Measurements from ENCODE around the gene TAS1R1. TPM values are rescaled to one million over a fixed set of nuclear protein-coding genes. Genes with fewer than 3 reads are reported as not detected.

TAS1R1 gene
- total RNA-seq, 2 experiments from 2014 or later = not detected

DNA sequence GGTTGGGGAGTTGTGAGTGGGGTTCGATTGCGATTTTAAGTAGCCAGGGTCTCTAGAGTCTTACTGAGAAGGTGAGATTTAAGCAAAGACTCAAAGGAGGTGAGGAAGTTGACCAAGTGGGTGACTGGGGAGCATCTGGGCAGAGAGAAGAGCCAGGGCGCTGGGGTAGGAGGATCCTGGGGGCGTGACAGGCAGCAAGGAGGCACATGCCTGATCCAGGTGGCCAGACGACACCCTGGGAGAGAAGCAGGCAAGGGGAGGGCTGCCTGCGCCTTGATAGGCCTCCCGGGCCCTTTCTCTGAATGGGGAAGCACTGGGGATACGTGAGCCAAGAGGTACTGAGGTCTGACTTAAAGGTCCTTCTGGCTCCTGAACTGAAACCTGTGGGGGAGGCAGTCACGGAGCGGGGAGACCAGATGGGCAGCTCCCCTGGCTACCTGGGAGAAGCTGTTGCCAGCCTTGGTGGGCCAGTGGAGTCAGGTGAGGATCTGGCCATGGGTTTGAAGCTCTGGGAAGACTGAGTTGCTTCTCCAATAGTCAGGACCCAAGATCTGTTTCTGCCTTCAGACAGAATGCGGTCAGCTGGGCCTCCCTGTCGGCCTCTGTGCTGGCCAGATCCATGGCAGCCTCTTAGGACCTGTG is 30.1 kb downstream of the TAS1R1 start:
- no peak overlapping the region for H3K27ac Mint-ChIP-seq
- POLR2A ChIA-PET = no interaction called here
- ATAC-seq = no peak

GRCh38 chr1:6585841-6586240 is 30.7 kb downstream of the TAS1R1 start:
- H3K27ac Mint-ChIP-seq = no peak overlapping the region
- peaks cover 34% of the 10 kb centered on the region for H3K4me1 Mint-ChIP-seq (ENCODE audit: low read depth)
- H3K36me3 Mint-ChIP-seq (ENCODE audit: low read depth) = peaks cover 33% of the 10 kb centered on the region
- no peak for DNase-seq
- POLR2A ChIA-PET = no interaction called here
- H3K9me3 Mint-ChIP-seq (ENCODE audit: insufficient read depth) = no peaks in the 10 kb centered on the region
- no peak overlapping the region for H3K4me3 Mint-ChIP-seq
- CTCF ChIA-PET = no interaction called here
- no peak for ATAC-seq
- H3K27me3 Mint-ChIP-seq (ENCODE audit: low read depth) = no peaks in the 10 kb centered on the region

More for the DNA sequence above, 30.1 kb downstream of the TAS1R1 start:
- H3K9me3 Mint-ChIP-seq (ENCODE audit: insufficient read depth) = no peaks in the 10 kb centered on the region
- no peak for DNase-seq
- H3K4me3 Mint-ChIP-seq = no peak overlapping the region
- H3K4me1 Mint-ChIP-seq (ENCODE audit: low read depth) = peaks cover 35% of the 10 kb centered on the region
- no peaks in the 10 kb centered on the region for H3K27me3 Mint-ChIP-seq (ENCODE audit: low read depth)
- CTCF ChIA-PET = no interaction called here
- peaks cover 28% of the 10 kb centered on the region for H3K36me3 Mint-ChIP-seq (ENCODE audit: low read depth)

DNA sequence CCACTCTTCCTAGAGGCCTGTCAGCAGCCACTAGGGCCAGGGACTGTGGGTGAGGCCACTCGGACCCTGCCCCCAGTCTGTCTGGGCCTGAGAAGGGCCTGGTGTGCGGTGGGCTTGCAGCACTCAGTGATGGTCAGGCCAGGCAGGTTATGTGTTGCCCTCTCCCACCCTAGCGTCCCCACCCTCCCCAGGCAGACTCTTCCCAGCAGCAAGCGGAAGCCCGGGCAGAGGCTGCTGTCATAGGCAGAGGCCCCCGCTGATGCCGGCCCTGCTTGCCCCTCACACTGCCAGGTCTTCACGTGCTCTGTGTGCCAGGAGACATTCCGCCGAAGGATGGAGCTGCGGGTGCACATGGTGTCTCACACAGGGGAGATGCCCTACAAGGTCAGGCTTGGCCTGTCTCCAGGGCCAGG is 31.3 kb downstream of the TAS1R1 start:
- H3K27ac Mint-ChIP-seq = no peak overlapping the region
- H3K9me3 Mint-ChIP-seq (ENCODE audit: insufficient read depth) = no peaks in the 10 kb centered on the region
- peaks cover 33% of the 10 kb centered on the region for H3K36me3 Mint-ChIP-seq (ENCODE audit: low read depth)
- ChIA-PET POLR2A (no interaction called here), CTCF (no interaction called here)
- DNase-seq = no peak
- ATAC-seq = no peak
- H3K27me3 Mint-ChIP-seq (ENCODE audit: low read depth) = no peaks in the 10 kb centered on the region
- H3K4me3 Mint-ChIP-seq = no peak overlapping the region
- peaks cover 34% of the 10 kb centered on the region for H3K4me1 Mint-ChIP-seq (ENCODE audit: low read depth)

GRCh38 chr1:6587261-6588005 is 32.3 kb downstream of the TAS1R1 start:
- ATAC-seq (no peak), DNase-seq (no peak)
- H3K4me1 Mint-ChIP-seq (ENCODE audit: low read depth) = peaks cover 34% of the 10 kb centered on the region
- no peaks in the 10 kb centered on the region for H3K9me3 Mint-ChIP-seq (ENCODE audit: insufficient read depth)
- H3K27me3 Mint-ChIP-seq (ENCODE audit: low read depth) = no peaks in the 10 kb centered on the region
- H3K27ac Mint-ChIP-seq = peak overlapping the region; percentile 57
- POLR2A ChIA-PET = interaction anchor here (0.9 kb wide), 1 partner anchor 12 kb away, joined by 3 read pairs; no protein-coding TSS in a partner anchor
- peaks cover 29% of the 10 kb centered on the region for H3K36me3 Mint-ChIP-seq (ENCODE audit: low read depth)
- H3K4me3 Mint-ChIP-seq = no peak overlapping the region
- CTCF ChIA-PET = no interaction called here

- DNase-seq (no peak), ATAC-seq (no peak)
- Mint-ChIP-seq H3K4me3 (no peak overlapping the region), H3K27ac (peak overlapping the region; percentile 55), H3K27me3 (ENCODE audit: low read depth) (no peaks in the 10 kb centered on the region), H3K9me3 (ENCODE audit: insufficient read depth) (no peaks in the 10 kb centered on the region), H3K36me3 (ENCODE audit: low read depth) (peaks cover 32% of the 10 kb centered on the region), H3K4me1 (ENCODE audit: low read depth) (peaks cover 39% of the 10 kb centered on the region)
- ChIA-PET POLR2A (no interaction called here), CTCF (interaction anchor here (1.2 kb wide), 1 partner anchor 10 kb away, joined by 3 read pairs; no protein-coding TSS in a partner anchor)
Observed at GRCh38 chr1:6588128-6588892, 33.2 kb downstream of the TAS1R1 start.

- Mint-ChIP-seq H3K4me3 (no peak overlapping the region), H3K27ac (no peak overlapping the region), H3K9me3 (ENCODE audit: insufficient read depth) (no peaks in the 10 kb centered on the region), H3K4me1 (ENCODE audit: low read depth) (peaks cover 42% of the 10 kb centered on the region), H3K27me3 (ENCODE audit: low read depth) (no peaks in the 10 kb centered on the region), H3K36me3 (ENCODE audit: low read depth) (peaks cover 37% of the 10 kb centered on the region)
- ChIA-PET POLR2A (interaction anchor here (0.6 to 1.1 kb wide), 4 partner anchors 8 to 17 kb away, joined by 3 to 6 read pairs (median 3); no protein-coding TSS in a partner anchor), CTCF (interaction anchor here (1.2 to 1.8 kb wide), 3 partner anchors 9 to 34 kb away, joined by 3 to 6 read pairs (median 3); partner anchors contain the start of genes TAS1R1 and ZBTB48)
- ATAC-seq = no peak
- no peak for DNase-seq
Observed at GRCh38 chr1:6588893-6589520, 33.9 kb downstream of the TAS1R1 start.

- H3K27ac Mint-ChIP-seq = no peak overlapping the region
Observed at GRCh38 chr1:6590046-6590445, 34.9 kb downstream of the TAS1R1 start.

DNA sequence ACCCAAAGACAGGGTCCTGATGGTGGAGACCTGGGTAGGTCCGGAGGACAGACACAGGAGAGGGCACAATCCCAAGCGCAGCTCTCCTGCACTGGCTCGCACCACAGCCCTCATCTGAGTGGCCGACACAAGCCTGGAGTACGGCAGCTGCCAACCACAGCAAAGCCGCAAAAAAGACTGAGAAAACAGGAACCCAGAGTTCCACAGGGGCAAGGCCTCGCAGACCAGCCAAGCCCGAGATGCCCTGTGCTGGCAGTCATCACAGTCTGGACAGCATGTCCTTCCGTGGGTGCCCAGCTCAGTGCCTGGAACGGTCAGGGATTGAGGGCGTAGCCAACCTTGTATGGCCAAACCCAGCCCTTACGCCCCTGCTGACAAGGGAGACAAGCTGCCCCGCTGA is 36.1 kb downstream of the TAS1R1 start:
- peak; percentile 39 for ATAC-seq
- H3K4me1 Mint-ChIP-seq (ENCODE audit: low read depth) = peaks cover 45% of the 10 kb centered on the region
- ChIA-PET CTCF (interaction anchor here (1.3 to 1.4 kb wide), 2 partner anchors 9 to 11 kb away, joined by 3 to 4 read pairs; partner anchors contain the start of gene KLHL21), POLR2A (no interaction called here)
- no peaks in the 10 kb centered on the region for H3K9me3 Mint-ChIP-seq (ENCODE audit: insufficient read depth)
- no peak overlapping the region for H3K4me3 Mint-ChIP-seq
- no peaks in the 10 kb centered on the region for H3K27me3 Mint-ChIP-seq (ENCODE audit: low read depth)
- peak; percentile 36 for DNase-seq
- H3K27ac Mint-ChIP-seq = peak overlapping the region; percentile 79
- H3K36me3 Mint-ChIP-seq (ENCODE audit: low read depth) = peaks cover 57% of the 10 kb centered on the region

More at GRCh38 chr1:6590046-6590445, 34.9 kb downstream of the TAS1R1 start:
- Mint-ChIP-seq H3K9me3 (ENCODE audit: insufficient read depth) (no peaks in the 10 kb centered on the region), H3K4me1 (ENCODE audit: low read depth) (peaks cover 40% of the 10 kb centered on the region), H3K36me3 (ENCODE audit: low read depth) (peaks cover 45% of the 10 kb centered on the region), H3K27me3 (ENCODE audit: low read depth) (no peaks in the 10 kb centered on the region), H3K4me3 (no peak overlapping the region)
- ATAC-seq (no peak), DNase-seq (no peak)
- CTCF ChIA-PET = interaction anchor here (1.2 to 1.8 kb wide), 2 partner anchors 10 to 35 kb away, joined by 3 to 6 read pairs; partner anchors contain the start of genes TAS1R1 and ZBTB48
- POLR2A ChIA-PET = interaction anchor here (1.1 kb wide), 1 partner anchor 13 kb away, joined by 3 read pairs; no protein-coding TSS in a partner anchor

DNA sequence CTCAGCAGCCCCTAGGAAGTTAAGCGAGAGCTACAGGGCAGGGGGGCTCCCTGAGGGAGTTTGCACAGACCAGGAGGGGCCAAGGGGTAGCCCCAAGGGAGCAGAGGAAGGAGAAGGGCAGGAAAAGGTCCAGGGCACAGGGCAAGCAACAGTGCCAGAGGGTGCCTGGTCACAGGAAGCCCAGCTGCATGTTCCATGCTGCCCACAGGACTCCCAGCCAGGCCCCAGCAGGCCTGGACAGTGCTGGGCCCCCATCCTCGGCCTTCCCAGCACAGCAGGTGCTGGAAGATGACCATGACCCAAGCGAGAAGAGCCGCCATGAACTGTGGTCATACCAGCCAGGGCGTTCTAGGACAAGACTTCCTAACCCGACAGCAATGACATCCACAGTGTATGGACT is 36.5 kb downstream of the TAS1R1 start:
- H3K27ac Mint-ChIP-seq = peak overlapping the region; percentile 79
- H3K36me3 Mint-ChIP-seq (ENCODE audit: low read depth) = peaks cover 61% of the 10 kb centered on the region
- peaks cover 46% of the 10 kb centered on the region for H3K4me1 Mint-ChIP-seq (ENCODE audit: low read depth)
- no peaks in the 10 kb centered on the region for H3K27me3 Mint-ChIP-seq (ENCODE audit: low read depth)
- CTCF ChIA-PET = interaction anchor here (1.3 to 1.4 kb wide), 2 partner anchors 8 to 11 kb away, joined by 3 to 4 read pairs; partner anchors contain the start of gene KLHL21
- no peaks in the 10 kb centered on the region for H3K9me3 Mint-ChIP-seq (ENCODE audit: insufficient read depth)
- no peak overlapping the region for H3K4me3 Mint-ChIP-seq
- DNase-seq = no peak
- ATAC-seq = no peak
- POLR2A ChIA-PET = interaction anchor here (1.1 kb wide), 1 partner anchor 12 kb away, joined by 4 read pairs; no protein-coding TSS in a partner anchor

- DNase-seq = no peak
- peak overlapping the region; percentile 79 for H3K27ac Mint-ChIP-seq
Observed at GRCh38 chr1:6592441-6592840, 37.3 kb downstream of the TAS1R1 start.

More at GRCh38 chr1:6592441-6592840, 37.3 kb downstream of the TAS1R1 start:
- peak; percentile 7 for ATAC-seq
- Mint-ChIP-seq H3K4me3 (peak overlapping the region; percentile 2), H3K36me3 (ENCODE audit: low read depth) (peaks cover 63% of the 10 kb centered on the region), H3K4me1 (ENCODE audit: low read depth) (peaks cover 42% of the 10 kb centered on the region), H3K27me3 (ENCODE audit: low read depth) (no peaks in the 10 kb centered on the region), H3K9me3 (ENCODE audit: insufficient read depth) (no peaks in the 10 kb centered on the region)
- CTCF ChIA-PET = interaction anchor here (1.0 to 1.4 kb wide), 2 partner anchors 9 to 10 kb away, joined by 3 to 4 read pairs; partner anchors contain the start of gene KLHL21
- POLR2A ChIA-PET = interaction anchor here (1.1 kb wide), 1 partner anchor 11 kb away, joined by 4 read pairs; no protein-coding TSS in a partner anchor
